ENCODE measurements around the gene ADNP2. TPM values are rescaled to one million over a fixed set of nuclear protein-coding genes. Genes with fewer than 3 reads are reported as not detected.

The ADNP2 gene
- total RNA-seq, 4 donors from 2014 or later: 16.4 to 28.4 (median 17.8) TPM

DNA sequence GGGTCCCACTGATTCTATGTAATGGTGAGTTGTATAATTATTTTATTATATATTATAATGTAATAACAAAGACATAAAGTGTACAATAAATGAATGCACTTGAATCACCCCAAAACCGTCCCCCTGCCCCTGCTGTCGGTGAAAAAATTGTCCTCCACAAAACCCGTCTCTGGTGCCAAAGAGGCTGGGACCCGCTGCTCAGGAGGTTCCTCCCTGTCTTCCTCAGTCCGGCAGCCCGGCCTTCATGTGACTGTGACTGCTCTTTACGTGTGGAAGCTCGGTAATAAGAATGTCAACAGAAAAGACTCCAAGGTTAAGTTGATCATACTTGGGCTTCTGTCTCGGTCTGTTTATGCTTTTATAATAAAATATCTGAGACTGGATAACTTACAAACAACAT lies 32.7 kb upstream of the ADNP2 start:
- Histone ChIP-seq H3K27me3 (no peaks in the 10 kb centered on the region), H3K9me3 (no peaks in the 10 kb centered on the region), H3K4me1 (no peaks in the 10 kb centered on the region), H3K36me3 (no peaks in the 10 kb centered on the region), H3K4me3 (replicated peaks in 1 of 3) (no peak overlapping the region), H3K27ac (no peak overlapping the region)
- 94% methylated on average over 9 of the region's 9 CpGs for WGBS, 2 donors
- TF ChIP-seq, protein P1, sequence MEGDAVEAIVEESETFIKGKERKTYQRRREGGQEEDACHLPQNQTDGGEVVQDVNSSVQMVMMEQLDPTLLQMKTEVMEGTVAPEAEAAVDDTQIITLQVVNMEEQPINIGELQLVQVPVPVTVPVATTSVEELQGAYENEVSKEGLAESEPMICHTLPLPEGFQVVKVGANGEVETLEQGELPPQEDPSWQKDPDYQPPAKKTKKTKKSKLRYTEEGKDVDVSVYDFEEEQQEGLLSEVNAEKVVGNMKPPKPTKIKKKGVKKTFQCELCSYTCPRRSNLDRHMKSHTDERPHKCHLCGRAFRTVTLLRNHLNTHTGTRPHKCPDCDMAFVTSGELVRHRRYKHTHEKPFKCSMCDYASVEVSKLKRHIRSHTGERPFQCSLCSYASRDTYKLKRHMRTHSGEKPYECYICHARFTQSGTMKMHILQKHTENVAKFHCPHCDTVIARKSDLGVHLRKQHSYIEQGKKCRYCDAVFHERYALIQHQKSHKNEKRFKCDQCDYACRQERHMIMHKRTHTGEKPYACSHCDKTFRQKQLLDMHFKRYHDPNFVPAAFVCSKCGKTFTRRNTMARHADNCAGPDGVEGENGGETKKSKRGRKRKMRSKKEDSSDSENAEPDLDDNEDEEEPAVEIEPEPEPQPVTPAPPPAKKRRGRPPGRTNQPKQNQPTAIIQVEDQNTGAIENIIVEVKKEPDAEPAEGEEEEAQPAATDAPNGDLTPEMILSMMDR (IDR thresholded peaks at IDR 0.05): no peak
- no peak for TF ChIP-seq POLR2A (IDR thresholded peaks at IDR 0.05)
- DNase-seq: no peak
- intact Hi-C loops (cut with DNase I): no loop called here

DNA sequence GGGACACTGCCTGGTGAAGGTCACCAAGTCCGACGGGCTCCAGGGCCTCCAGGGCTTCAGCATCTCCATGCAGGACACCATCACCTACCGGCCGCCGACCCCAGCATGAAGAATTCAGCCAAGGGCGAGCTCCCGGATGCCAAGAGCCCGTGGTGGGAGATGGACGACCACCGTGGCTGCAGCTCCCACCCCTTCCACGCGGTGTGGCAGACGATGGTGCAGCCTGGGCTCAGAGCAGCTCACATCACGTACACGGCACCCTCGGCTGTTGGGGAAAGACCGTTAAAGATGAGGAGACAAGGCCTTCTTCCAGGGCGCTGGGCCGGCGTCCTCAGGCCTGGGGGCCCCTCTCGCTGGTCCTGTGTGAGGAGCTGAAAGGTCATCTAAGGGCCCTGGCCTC lies 31.2 kb upstream of the ADNP2 start:
- intact Hi-C loops (cut with DNase I): no loop called here
- no peak for DNase-seq
- Histone ChIP-seq H3K4me3 (replicated peaks in 1 of 3) (no peak overlapping the region), H3K36me3 (no peaks in the 10 kb centered on the region), H3K27ac (no peak overlapping the region), H3K9me3 (no peaks in the 10 kb centered on the region), H3K27me3 (no peaks in the 10 kb centered on the region), H3K4me1 (no peaks in the 10 kb centered on the region)
- TF ChIP-seq, protein P1 (IDR thresholded peaks at IDR 0.05): no peak
- TF ChIP-seq POLR2A (IDR thresholded peaks at IDR 0.05): no peak
- WGBS, 2 donors: 95% methylated on average over 16 to 21 of the region's 21 CpGs

DNA sequence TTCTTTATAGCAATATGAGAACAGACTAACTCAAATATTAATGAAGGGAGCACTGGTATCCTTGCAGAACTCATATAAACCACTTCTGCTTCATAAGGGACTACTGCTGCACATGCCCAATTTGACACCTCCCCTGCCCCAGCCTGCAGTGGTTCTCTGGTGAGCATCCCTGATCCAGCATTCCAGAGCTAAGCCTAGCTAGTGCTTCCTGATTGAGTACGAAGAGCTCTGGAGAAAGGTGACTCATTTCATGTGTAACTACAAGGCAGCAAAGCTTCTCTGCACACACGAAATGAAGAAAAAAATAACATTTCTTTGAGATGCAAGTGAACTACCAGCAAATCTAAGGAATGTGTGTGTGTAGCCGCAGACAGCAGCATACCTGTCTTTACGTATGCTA lies 22.8 kb upstream of the ADNP2 start:
- intact Hi-C loops (cut with DNase I): no loop called here
- no peaks in the 10 kb centered on the region for H3K27me3 ChIP-seq
- TF ChIP-seq, protein P1 (IDR thresholded peaks at IDR 0.05): no peak
- TF ChIP-seq POLR2A (IDR thresholded peaks at IDR 0.05): no peak
- no peaks in the 10 kb centered on the region for H3K36me3 ChIP-seq
- H3K27ac ChIP-seq: no peak overlapping the region
- DNase-seq: no peak
- H3K9me3 ChIP-seq: no peaks in the 10 kb centered on the region
- no peaks in the 10 kb centered on the region for H3K4me1 ChIP-seq
- H3K4me3 ChIP-seq (replicated peaks in 1 of 3): no peak overlapping the region
- WGBS, 2 donors: 75 to 84% methylated on average over 4 of the region's 4 CpGs

DNA sequence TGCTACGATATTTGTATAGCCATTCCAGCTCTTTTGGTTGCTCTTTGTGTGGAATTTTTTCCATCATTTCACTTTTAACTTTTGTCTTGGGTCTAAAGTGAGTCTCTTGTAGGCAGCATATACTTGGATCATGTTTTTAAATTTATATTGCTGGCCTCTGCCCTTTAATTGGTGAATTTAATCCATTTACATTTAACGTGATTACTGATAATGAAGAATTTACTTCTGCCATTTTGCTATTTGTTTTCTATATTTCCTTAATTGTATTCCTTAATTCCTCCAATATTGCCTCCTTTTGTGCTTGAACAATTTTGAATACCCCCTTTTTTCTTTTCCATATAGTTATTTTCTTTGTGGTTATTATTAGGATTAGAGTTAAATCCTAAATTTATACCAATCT lies 21.0 kb upstream of the ADNP2 start:
- Histone ChIP-seq H3K9me3 (no peaks in the 10 kb centered on the region), H3K27ac (no peak overlapping the region), H3K36me3 (no peaks in the 10 kb centered on the region), H3K27me3 (no peaks in the 10 kb centered on the region), H3K4me1 (no peaks in the 10 kb centered on the region), H3K4me3 (replicated peaks in 1 of 3) (no peak overlapping the region)
- TF ChIP-seq, protein P1 (IDR thresholded peaks at IDR 0.05): no peak
- TF ChIP-seq POLR2A (IDR thresholded peaks at IDR 0.05): no peak
- 91 to 93% methylated on average over 2 of the region's 2 CpGs for WGBS, 2 donors
- intact Hi-C loops (cut with DNase I): no loop called here
- DNase-seq: no peak

DNA sequence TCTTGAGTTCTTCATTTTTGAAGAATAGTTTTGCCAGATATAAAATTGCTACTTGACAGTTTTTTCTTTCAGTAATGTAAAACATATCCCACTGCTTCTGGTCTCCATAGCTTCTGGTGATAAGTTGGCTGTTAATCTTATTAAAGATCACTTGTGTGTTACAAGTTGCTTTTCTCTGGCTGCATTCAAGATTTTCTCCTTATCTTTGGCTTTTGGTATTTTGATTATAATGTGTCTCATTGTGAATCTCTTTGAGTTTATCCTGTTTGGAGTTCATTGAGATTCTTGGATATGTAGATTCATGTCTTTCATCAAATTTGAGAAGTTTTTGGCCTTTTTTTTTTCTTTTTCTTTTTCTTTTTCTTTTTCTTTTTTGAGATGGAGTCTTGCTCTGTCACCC lies 20.2 kb upstream of the ADNP2 start:
- Histone ChIP-seq H3K9me3 (no peaks in the 10 kb centered on the region), H3K4me3 (replicated peaks in 1 of 3) (no peak overlapping the region), H3K27ac (no peak overlapping the region), H3K4me1 (no peaks in the 10 kb centered on the region), H3K27me3 (no peaks in the 10 kb centered on the region), H3K36me3 (no peaks in the 10 kb centered on the region)
- intact Hi-C loops (cut with DNase I): no loop called here
- no peak for TF ChIP-seq POLR2A (IDR thresholded peaks at IDR 0.05)
- TF ChIP-seq, protein P1 (IDR thresholded peaks at IDR 0.05): no peak
- DNase-seq: no peak
